ENCODE results near the gene EIF3A. TPM values are rescaled to one million over a fixed set of nuclear protein-coding genes. Genes with fewer than 3 reads are reported as not detected.
"Not testable (repeated sequence)": the region's sequence is repeated elsewhere in the genome, so short reads cannot be mapped to it uniquely, and the experiment has no call there.

Gene EIF3A
- total and polyA plus RNA-seq, 3 donors from 2014 or later, result 71.1 to 97.0 (median 91.2) TPM

- intact Hi-C loops (cut with DNase I; ENCODE audit: low total_unique reads), result no loop called here
- H3K4me3 ChIP-seq, result no peak overlapping the region
- H3K27me3 ChIP-seq, result no peaks in the 10 kb centered on the region
- H3K9me3 ChIP-seq, result no peaks in the 10 kb centered on the region
- WGBS, 2 donors, result 85 to 88% methylated on average over 9 to 11 of the region's 11 CpGs
- H3K27ac ChIP-seq, result no peak overlapping the region
- no peak for DNase-seq
- no peaks in the 10 kb centered on the region for H3K36me3 ChIP-seq (ENCODE audit: low read depth, missing control alignments)
- TF ChIP-seq POLR2A (IDR thresholded peaks at IDR 0.05), result no peak
- TF ChIP-seq CTCF (IDR thresholded peaks at IDR 0.05), result no peak
- H3K4me1 ChIP-seq, result no peaks in the 10 kb centered on the region
Observed at GRCh38 chr10:119113751-119114732, 33.4 kb upstream of the EIF3A start.

- Histone ChIP-seq H3K4me3 (no peak overlapping the region), H3K4me1 (no peaks in the 10 kb centered on the region), H3K27me3 (no peaks in the 10 kb centered on the region), H3K36me3 (ENCODE audit: low read depth, missing control alignments) (no peaks in the 10 kb centered on the region), H3K27ac (no peak overlapping the region), H3K9me3 (no peaks in the 10 kb centered on the region)
- 85 to 89% methylated on average over 4 of the region's 4 CpGs for WGBS, 2 donors
- intact Hi-C loops (cut with DNase I; ENCODE audit: low total_unique reads), result no loop called here
- no peak for DNase-seq
- TF ChIP-seq POLR2A (IDR thresholded peaks at IDR 0.05), result no peak
- TF ChIP-seq CTCF (IDR thresholded peaks at IDR 0.05), result no peak
Observed at GRCh38 chr10:119112056-119112455, 31.4 kb upstream of the EIF3A start.

GRCh38 chr10:119107771-119108170, 27.2 kb upstream of the EIF3A start:
- H3K27ac ChIP-seq; H3K36me3 ChIP-seq (ENCODE audit: low read depth, missing control alignments); H3K9me3 ChIP-seq; H3K4me3 ChIP-seq; H3K27me3 ChIP-seq; DNase-seq; intact Hi-C loops (cut with DNase I; ENCODE audit: low total_unique reads); H3K4me1 ChIP-seq: not testable (repeated sequence)
- WGBS, 2 donors, result 76 to 86% methylated on average over 2 of the region's 2 CpGs

- H3K4me1 ChIP-seq; H3K27me3 ChIP-seq; H3K27ac ChIP-seq; H3K4me3 ChIP-seq; H3K9me3 ChIP-seq; DNase-seq; H3K36me3 ChIP-seq (ENCODE audit: low read depth, missing control alignments); intact Hi-C loops (cut with DNase I; ENCODE audit: low total_unique reads): not testable (repeated sequence)
- 74 to 80% methylated on average over 6 of the region's 6 CpGs for WGBS, 2 donors
Observed at GRCh38 chr10:119107106-119107505, 26.5 kb upstream of the EIF3A start.

- H3K27me3 ChIP-seq; H3K36me3 ChIP-seq (ENCODE audit: low read depth, missing control alignments); DNase-seq; H3K27ac ChIP-seq; H3K4me1 ChIP-seq; intact Hi-C loops (cut with DNase I; ENCODE audit: low total_unique reads); H3K9me3 ChIP-seq; H3K4me3 ChIP-seq: not testable (repeated sequence)
- 97 to 98% methylated on average over 7 of the region's 7 CpGs for WGBS, 2 donors
Observed at GRCh38 chr10:119105899-119106298, 25.3 kb upstream of the EIF3A start.

GRCh38 chr10:119105155-119105554, 24.5 kb upstream of the EIF3A start:
- TF ChIP-seq CTCF (IDR thresholded peaks at IDR 0.05) (no peak), POLR2A (IDR thresholded peaks at IDR 0.05) (no peak)
- WGBS, 2 donors, result 62 to 73% methylated on average over 12 of the region's 12 CpGs
- Histone ChIP-seq H3K36me3 (ENCODE audit: low read depth, missing control alignments) (no peaks in the 10 kb centered on the region), H3K27me3 (no peaks in the 10 kb centered on the region), H3K4me1 (peaks cover 4% of the 10 kb centered on the region), H3K27ac (no peak overlapping the region), H3K4me3 (peak overlapping the region in 1 of 2 donors; percentile 74), H3K9me3 (no peaks in the 10 kb centered on the region)
- no peak for DNase-seq
- intact Hi-C loops (cut with DNase I; ENCODE audit: low total_unique reads), result no loop called here

Measured in testis (tissue), 3 donors.